ENCODE data around the gene WIPF1.
"Not testable (repeated sequence)": the region's sequence is repeated elsewhere in the genome, so short reads cannot be mapped to it uniquely, and the experiment has no call there.

WIPF1 gene

DNA sequence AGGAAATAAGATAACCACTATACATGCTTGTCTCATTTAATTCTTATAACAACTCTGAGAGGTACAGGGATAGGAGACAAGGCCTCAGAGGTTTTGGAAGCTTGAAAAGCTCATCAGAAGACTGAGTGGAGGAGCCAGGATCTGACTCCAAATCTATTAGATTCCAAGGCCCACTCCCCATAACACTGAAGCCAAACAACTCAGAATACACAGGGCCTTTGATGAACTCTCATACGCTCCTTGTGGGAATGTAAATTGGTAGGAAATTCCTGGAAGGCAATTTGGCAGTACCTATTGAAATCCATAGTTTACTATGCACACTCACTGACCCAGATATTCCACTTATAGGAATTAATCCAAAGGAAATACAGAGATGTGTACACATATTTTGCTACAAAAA, 27.9 kb downstream of the WIPF1 start:
- DNase-seq: no peak

DNA sequence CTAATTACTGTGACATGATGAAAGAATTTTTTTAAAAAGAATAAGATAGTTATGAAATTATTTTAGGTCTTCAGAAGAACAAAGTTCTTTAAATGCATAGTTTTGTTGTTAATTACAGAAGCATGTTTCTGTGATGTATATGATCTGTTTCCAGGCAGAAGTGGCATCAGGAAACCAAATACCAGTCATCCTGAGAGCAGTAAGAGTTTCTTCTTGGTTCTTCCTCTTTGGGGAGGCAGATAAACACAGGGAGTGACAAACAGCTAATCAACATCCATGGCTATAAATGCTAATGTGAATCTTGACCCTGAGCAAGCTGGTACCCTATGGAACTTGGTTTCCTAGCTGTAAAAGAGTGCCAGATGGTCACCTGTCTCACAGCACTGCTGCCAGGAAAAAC, 29.2 kb downstream of the WIPF1 start:
- DNase-seq: no peak

DNA sequence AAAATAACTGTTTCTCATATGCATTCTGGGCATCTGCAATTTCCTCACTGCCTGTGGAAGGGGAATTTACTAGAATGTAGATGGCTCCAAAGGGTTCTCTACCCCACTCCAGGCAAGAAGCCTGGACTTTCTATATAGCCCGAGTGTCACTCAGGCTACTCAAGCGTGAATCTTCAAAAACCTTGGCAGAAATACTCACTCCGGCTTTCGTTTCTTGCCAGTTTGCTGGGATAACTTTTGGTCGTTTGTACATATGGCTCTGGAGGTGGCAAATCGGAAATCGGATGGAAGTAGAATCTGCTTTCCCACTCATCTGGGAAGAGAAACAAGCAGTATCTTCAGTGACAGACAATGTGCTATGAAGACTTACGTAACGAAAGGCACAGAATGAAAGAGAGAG, 30.7 kb downstream of the WIPF1 start:
- DNase-seq: no peak

DNA sequence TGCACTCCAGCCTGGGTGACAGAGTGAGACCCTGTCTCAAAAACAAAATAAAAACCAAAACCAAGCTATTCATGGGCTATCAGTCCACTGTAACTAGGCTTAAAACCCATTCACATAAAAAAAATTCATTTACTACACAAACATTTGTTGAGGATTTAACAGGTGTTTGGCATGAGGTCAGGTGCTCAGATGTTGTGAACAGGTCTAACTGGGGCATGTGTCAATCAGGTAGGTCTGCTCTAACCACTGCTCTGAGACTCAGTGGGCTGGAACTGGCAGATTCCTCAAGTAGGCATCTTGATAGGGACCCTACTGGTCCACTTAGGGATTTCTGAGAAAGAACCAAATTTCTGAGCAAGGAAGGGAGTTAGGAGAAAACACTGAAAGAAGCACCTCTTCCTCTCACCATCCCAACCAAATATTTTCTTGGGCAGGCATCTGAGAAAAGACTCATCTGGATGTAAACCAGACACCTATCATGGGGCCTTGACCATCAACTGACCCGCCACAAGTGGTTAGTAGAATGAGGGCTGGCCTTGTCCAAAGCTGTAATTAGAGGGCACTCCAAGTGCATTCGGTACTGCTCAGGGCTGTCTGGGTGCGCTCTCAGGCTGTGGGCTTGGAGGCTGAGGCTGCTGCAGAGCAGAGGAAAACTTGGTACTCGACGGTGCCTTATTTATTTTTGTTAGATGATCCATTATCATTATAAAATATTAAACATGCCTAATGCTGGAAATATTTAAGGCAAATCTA, 33.9 kb downstream of the WIPF1 start:
- DNase-seq: no peak

DNA sequence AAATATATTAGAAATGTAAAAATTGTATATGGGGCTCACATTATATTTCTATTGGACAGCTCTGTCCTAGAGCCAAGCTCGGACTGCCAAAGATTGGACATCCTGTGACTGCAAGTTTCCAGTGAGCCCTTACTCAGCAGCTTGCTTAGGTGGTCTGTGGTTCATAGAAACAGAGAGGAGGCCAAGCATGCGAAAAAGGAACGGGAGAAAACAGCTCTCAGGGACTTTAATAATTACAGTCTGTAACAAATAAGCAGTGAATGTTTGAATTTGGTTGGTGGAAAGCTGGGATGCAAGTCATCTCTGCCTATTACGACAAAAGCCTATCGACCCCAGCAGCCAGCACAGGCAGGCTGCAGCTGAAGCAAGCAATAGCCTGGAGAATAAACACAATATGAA, 35.6 kb downstream of the WIPF1 start:
- DNase-seq: peak; percentile 71

DNA sequence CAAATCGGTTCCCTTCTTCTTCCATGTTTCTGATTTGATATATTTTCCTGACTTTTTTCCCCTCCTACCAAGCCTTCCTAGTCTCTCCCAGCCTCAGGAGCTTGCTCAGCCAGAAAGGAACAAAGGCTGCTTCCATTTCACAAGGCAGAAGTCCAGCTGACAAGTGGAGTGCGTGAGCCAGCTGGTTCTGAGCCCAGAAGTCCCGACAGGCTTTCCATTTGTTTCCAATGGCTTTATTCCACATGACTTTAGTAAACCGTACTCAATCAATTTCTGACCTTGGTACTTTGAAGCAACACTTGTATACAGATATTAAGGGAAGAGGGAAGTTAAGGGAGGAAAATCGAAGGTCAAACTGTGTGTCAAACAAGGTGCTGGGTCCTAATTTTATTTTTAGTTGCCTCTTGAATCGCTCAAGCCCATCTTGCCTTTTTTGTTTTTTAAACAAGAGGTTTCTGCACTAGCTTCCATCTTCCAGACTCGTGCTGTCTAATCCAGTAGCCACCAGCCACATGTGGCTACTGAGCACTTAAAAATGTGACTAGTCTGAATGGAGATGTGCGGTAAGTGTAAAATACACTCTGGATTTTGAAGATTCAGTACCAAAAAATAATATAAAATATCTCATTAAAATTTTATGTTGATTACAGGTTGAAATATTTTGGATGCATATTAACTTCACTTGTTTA, 36.2 kb downstream of the WIPF1 start:
- DNase-seq: peak; percentile 91

DNA sequence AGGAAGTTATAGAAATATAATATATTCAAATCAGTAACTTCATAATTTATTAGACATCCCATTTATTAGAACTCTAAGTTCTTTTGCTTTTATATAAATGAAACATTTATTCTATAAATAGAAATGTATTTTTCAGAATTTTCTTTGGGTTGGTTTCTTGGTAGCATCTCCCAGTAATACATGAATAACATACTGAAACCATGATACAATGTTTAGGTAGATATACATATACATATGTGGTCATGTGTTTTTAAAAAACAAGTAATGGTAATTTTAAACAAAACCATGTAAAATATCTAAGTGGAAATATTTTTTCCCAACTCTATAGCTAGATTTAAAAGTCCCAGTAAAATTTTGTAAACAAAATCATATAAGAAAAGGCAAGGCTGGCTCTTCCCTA, 36.9 kb downstream of the WIPF1 start:
- DNase-seq: no peak

DNA sequence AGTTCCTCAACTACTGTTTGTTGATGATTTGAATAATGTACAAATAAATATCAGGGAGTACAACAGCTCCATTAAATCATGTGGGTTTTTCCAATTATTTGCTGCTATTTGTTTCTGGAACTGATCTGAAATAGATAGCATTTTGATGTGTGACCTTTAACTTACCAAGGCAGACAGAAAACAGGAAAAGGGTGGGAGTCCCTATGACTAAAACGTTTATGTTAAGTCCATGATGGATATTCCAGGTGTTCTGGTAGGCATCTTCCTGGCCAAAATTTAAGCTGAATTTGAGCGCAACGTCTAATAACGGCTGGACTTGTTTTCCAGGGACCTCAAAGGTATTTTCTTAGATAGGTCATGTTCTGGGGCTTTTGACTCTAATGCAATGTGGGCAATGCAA, 41.6 kb downstream of the WIPF1 start:
- no peak for DNase-seq

DNA sequence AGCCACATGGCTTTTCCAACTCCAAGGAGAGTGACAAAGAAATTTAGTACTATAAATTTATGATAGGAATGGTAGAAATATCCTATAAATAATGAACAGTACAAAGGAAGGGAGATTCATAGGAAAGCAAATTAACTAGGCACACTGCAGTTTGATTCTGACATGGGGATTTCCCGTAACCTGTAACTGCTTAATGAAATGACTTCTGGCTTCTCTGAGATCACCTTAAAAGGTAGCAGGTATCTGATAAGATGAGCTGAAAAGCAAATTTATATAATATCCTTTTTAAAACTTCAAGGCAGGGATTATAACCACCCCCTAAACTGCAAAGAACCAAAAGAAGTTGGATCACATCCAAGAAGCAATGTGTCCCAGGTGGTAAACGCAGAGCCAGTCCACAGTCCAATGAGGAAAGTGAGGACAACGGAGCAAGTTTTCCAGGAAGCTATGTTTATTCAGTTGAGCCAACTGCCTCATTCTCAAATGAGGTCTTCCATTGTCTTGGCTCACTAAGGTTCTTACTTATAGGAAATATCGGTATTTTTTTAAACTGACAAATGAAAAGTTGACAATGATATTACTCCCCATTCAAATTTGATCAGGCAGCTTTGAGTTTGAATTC, 43.0 kb downstream of the WIPF1 start:
- no peak for DNase-seq

DNA sequence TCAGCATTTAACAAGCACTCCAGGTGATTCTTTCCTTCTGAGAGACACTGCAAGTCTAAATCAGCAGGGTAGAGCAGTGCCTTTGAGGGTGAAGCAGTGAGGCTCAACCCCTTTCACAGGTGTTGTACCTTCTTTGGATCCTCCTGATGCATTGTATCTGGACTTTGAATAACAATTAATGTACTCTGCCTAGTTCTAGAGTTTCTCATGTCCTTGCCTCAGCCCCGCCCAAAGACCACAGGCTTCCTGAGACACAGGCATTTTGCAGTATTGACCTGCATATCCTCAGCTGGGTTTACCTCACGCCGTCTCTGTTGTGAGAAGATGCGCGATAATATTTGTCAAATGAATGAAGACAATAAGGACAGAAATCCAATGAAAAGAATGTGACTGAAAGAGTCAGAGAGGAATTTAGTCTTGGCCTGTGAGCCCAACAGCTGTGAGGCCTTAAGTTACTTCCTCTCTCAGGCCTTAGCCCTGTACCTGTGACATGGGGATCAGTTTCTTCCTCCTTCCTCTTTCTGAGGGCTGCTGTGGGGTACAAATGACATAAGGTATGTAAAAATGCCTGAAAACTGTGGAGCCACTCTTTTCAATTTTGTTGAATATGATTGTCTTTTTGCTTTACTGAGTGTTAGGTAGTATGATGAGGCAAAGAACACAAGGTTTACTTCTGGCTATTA, 43.7 kb downstream of the WIPF1 start:
- DNase-seq: no peak

DNA sequence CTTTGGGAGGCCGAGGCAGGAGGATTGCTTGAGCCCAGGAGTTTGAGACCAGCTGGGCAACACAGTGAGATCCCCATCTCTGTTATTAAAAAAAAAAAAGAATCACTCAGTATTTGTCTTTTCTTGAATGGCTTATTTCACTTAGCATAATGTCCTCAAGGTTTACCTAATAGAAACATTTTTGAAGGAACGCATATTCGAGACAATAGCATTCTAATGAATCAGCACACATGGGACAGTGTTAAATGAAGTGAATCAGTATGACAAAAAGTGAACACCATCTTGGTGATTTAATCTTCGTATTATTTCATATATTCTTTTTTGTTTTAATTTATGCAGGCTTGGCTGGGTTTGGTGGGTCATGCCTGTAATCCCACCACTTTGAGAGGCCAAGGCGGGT, 44.7 kb downstream of the WIPF1 start:
- DNase-seq: no peak

DNA sequence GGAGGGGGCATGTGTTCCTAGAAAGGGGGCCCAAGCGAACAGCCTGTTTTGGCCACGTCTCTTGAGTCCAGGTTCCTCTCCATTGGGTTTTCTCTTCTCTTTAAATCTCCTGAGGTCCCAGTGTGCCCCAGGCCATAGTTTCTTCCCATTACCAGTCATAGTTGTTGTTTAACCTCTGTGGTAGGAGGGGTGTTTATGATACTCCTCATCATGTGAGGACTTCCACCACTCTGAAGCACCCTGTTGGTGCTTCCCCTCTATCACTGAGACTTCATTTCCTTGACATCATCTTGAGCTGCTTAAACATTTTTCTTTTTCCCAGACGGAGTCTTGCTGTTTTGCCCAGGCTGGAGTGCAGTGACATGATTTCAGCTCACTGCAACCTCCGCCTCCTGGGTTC, 45.9 kb downstream of the WIPF1 start:
- no peak for DNase-seq

DNA sequence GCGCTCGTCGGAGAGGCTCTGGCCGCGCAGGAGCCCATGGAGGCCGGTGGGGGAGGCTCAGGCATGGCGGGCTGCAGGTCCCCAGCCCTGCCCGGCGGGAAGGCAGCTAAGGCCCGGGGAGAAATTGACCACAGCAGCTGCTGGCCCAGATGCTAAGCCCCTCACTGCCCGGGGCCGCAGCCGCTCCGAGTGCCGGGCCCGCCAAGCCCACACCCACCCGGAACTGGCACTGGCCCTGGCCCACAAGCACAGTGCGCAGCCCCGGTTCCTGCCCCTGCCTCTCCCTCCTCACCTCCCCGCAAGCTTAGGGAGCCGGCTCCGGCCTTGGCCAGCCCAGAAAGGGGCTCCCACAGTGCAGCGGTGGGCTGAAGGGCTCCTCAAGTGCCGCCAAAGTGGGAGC, 49.0 kb downstream of the WIPF1 start:
- not testable (repeated sequence) for DNase-seq

DNA sequence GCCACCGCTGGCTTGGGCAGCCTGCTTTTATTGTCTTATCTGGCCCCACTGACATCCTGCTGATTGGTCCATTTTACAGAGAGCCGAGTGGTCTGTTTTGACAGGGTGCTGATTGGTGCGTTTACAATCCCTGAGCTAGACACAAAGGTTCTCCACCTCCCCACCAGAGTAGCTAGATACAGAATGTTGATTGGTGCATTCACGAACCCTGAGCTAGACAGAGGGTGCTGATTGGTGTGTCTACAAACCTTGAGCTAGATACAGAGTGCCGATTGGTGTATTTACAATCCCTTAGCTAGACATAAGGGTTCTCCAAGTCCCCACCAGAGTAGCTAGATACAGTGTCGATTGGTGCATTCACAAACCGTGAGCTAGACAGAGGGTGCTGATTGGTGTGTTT, 49.6 kb downstream of the WIPF1 start:
- DNase-seq: not testable (repeated sequence)

DNA sequence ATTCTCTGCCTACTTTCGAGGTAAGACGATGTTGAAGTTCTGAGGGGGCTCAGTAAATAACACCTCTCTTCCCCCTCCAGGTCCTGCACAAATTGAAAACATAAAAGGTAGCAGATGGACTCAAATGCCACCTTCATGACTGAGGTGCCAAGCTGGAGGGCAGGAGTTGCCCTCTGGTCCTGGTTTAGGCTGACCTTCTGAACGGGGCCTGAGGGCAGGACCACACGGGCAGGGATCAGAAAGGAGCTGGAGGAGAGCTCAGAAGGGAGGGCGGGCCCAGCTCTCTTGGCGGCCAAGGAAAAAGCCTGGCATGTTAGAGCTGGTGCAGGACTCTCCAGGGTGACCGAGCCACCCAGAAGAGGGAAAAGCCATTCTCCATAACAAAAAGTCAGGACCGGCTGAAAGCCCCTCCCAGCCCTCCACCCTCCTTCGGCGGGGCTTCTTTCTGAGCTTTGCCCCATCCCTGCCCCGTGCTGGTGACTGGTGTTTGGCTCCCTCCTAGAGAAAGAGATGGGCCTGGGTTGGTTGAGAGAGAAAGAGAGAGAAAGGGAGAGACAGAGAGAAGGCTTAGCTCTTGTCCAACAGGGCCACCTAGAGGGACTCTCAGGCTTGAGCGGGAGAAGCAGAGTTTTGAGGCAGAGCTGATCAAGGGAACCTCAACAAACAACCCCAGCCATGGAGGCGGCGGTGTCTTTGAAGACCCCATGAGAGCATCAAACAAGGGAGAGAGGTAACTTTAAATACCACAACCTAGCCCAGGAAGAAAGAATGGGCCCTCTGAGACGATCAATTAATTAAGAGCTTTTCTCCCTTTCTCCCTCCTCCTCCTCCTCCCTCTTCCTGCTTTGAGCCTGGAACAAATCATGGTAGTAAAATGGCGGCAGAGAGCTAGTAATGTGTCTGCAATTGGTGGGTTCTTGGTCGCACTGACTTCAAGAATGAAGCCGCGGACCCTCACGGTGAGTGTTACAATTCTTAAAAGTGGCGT, 50.8 kb downstream of the WIPF1 start:
- DNase-seq: no peak

DNA sequence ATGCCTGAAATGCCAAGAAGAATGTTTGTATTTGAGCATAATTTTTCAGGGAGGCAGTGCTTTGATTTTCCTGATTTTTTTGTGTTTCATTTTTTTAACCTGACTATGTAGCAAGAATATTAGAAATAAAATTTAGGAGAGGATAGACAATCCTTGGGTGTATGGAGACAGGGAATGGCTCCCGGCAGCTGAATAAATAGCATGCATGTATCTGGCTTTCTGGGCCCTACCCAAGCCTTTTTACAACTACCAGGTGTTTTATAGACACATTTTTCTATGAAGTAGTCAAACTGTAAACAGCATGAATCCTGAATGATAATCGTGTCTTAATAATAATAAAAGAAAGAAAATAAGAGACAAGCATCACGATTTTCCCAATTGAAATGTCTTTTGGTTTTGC, 52.4 kb downstream of the WIPF1 start:
- DNase-seq: no peak

DNA sequence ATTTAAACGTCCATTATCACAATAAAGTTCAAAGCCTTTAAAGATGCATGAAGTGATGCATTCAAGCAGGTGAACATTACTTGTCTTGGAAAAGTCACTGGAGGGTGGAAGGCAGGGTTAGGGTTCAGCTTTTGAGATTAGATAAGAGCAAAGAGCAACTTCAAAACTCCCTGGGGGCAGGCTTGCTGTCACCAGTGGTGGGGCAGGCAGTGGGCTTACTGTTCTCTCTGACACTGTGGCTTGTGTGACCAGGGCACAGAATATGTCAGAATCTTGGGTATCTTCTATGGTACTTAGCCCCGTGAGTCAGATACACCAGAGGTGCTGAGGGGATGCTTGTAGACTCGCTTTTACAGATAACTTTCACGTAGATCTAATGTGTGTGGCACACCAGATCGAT, 52.8 kb downstream of the WIPF1 start:
- no peak for DNase-seq

DNA sequence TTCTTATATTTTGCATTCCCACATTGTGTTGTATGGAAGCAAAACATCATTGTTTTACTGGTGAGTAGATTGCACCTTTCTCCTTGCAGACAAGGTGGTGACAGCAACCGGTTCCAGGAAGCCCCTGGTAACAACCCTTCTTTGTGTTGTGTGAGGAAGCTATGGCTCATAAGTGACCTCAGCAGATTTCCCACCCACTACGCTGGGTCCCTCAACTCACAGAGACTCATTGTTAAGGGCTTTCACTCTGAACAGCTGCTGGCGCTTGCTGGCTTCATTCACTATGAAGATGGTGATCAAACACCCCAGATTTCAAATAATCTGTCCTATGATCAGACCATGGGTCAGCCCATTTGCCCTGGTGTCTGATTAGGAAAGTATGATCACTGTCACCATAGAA, 53.4 kb downstream of the WIPF1 start:
- DNase-seq: no peak

DNA sequence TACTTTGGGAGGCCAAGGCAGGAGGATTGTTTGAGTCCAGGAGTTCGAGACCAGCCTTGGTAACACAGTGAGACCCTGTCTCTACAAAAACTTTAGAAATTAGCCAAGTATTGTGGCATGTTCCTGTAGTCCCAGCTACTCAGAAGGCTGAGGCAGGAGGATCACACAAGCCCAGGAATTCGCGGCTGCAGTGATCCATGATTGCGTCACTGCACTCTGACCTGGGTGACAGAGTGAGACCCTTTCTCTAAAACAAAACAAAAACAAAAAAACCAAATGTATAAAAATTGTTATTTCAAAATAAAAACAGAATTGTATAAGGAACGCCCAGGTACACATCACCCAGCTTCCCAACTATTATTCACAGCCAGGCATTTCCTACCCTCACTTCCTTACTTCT, 56.7 kb downstream of the WIPF1 start:
- no peak for DNase-seq

DNA sequence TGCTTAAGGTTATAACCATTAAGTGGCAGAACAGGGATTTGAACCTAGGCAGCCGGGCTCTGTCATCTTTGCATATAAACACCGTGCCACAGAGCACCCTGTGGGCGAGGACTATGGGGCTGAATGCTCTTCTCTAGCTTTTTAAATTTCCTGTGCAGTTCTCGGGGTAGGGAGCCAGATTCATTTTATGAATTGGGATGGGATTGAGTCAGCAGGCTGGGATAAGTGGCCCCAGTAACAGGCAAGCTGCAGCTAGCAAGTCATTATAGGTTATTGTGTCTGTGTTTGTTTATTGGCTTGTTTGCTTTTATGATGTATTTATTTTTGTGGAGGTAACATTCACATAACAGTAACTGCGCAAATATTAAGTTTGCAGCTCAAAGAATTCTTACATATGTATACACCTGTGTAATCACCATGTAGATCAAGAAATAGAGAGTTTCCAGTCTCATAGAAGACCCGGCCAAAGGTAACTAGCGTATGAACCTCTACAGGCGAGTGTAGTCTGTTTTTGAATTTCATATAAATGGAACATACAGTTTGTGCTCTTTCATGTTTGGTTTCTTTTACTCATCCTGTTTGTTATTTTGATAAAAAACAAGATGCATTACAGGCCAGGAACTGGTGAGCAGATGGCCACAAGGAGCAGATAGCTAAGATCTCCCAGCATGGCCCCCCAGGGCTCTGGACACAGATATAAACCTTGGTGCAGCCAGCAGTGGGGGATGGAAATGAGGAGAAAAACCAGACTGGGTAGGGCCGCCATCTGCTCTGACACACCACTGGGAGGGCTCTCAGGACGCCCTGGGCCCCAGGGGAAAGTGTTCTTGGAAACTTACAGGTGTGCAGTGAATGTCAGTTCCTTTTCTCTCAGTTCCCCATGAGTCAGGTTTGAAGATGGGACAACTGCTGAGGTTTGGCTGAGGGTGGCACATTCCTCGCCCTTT, 61.6 kb downstream of the WIPF1 start:
- DNase-seq: no peak

DNA sequence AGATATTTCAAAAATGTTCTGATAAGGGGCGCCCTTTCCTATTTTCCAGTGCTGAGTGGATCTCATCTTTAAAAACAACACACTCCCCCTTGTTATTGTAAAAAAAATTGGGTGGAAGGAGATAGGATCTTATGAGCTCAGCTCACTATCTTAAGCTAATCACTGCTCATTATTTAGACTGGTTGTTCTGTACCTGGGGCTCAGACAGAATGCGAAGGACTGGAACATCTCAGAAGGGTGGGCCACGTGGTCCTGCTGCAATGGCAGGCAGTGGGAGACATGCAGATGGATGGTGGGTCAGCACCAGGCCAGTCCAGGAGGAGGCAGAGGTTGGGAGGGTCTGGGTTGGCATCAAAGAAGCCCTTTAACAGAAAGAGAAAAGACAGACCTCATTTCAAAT, 62.5 kb downstream of the WIPF1 start:
- DNase-seq: no peak

Measured in right hindlimb (tissue), 1 donor.